Amniotic stem cell (primary cell): ENCODE results near the gene RHOH.
A peak's percentile ranks its signal among the peaks of the same experiment; 100 is the strongest.

Experiments
- DNase-seq: peaks from one replicate; lab custom pipeline; 2025; lab: John Stamatoyannopoulos, UW

The RHOH gene

GRCh38 chr4:40238008-40238699 lies 41.3 kb downstream of the RHOH start:
- DNase-seq: no peak

- DNase-seq: no peak
Observed at GRCh38 chr4:40238700-40239548, 42.1 kb downstream of the RHOH start.

DNA sequence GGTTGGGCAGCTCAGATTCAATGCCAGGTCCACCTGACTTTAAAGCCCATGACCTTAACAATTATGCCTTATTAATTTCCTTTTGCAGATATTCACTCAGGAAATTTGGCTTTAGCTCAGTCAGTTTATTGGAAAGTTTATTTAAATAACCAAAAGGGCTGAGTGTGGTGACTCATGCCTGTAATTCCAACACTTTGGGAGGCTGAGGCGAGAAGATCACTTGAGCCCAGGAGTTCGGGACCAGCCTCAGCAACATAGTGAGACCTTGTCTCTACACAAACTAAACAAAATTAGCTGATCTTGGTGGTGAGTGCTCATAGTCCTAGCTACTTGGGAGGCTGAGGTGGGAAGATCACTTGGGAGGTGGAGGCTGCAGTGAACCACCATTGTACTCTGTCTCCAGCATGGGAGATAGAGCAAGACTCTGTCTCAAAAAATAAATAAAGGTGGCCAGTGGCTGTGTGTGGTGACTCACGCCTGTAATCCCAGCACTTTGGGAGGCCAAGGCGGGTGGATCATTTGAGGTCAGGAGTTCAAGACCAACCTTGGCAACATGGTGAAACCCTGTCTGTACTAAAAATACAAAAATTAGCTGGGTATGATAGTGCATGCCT lies 43.3 kb downstream of the RHOH start:
- no peak for DNase-seq

- no peak for DNase-seq
Observed at GRCh38 chr4:40241026-40241425, 44.2 kb downstream of the RHOH start.

- no peak for DNase-seq
Observed at GRCh38 chr4:40241941-40242340, 45.1 kb downstream of the RHOH start.

DNA sequence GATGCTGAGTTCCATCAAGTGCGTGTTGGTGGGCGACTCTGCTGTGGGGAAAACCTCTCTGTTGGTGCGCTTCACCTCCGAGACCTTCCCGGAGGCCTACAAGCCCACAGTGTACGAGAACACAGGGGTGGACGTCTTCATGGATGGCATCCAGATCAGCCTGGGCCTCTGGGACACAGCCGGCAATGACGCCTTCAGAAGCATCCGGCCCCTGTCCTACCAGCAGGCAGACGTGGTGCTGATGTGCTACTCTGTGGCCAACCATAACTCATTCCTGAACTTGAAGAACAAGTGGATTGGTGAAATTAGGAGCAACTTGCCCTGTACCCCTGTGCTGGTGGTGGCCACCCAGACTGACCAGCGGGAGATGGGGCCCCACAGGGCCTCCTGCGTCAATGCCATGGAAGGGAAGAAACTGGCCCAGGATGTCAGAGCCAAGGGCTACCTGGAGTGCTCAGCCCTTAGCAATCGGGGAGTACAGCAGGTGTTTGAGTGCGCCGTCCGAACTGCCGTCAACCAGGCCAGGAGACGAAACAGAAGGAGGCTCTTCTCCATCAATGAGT lies 46.6 kb downstream of the RHOH start:
- no peak for DNase-seq

DNA sequence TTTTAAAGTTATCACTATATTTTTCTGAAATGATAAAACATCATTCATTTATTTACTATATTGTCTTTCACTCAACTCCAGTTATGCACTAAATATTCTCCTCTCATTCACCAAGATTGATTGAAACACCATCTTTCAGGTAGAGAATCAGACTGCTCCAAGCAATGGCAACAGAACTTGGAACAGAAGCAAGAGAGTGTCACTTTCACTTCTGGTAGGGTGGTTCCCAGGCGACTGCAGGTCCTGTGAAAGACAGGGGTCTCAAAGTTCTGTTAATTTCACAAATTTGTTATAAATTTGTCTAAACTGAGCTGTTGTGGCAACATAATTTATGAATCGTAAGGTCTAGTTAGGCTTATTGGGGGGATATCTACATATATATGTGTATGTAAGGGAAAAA lies 47.8 kb downstream of the RHOH start:
- no peak for DNase-seq

DNA sequence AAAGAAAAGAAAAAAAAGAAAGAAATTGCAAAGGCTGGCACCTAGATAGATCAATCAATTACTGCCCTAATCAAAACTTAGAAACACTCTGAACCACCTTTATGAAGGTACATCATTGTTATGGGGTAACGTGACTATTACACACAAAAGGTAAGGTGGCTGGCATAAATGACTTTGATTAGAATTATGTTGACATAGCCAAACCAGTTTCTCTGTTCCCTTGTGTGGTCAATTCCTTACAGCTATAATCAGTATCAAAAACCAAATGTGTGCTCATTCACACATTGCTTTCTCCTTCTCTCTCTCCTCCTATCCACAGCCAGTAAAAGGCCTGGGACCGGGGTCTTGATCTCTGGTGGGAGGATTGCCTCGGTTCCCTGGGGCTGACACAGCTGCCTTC lies 48.7 kb downstream of the RHOH start:
- no peak for DNase-seq

DNA sequence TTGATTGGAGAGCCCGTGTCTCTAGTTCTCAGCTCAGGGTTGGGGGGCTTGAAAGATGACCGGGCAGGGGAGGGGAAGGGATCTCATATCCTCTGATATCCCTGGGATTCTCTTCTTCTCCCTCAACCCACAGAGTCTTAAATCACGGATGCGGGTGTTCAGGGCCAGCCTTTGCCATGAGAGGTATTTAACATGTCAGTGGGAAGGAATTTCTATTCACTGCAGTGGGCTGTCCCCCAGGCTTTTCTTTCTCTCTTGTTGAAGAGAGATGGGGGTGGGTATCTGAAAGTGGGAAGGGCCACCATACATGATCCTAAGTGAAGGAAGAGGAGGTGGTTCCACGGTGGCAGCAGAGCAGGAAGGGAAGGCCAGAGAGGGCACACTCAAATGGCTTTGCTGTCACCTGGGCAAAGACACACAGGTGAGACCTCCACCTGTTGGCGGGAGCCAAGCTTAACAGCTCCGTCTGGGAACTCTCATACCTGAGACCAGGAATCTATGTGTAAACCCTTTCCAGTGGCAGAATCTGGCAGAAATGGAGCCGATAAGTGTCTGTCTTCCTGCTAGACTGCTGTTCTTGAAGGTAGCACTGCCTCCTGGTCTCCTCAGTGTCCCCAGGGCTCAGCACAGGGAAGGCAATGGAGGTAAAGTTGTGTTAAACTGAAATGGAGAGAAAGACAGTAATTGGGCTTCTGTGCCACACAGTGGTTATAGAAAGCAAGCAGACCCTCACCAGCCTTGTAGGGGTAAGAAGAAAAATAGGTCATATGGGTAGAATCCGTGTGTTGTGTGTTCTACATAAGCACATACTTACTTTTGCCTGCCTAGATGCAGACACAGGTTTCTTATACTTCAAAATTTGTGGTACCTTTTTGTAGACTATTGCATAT lies 49.4 kb downstream of the RHOH start:
- DNase-seq: no peak

- DNase-seq: no peak
Observed at GRCh38 chr4:40246938-40247337, 50.1 kb downstream of the RHOH start.

- DNase-seq: no peak
Observed at GRCh38 chr4:40247350-40247749, 50.5 kb downstream of the RHOH start.

DNA sequence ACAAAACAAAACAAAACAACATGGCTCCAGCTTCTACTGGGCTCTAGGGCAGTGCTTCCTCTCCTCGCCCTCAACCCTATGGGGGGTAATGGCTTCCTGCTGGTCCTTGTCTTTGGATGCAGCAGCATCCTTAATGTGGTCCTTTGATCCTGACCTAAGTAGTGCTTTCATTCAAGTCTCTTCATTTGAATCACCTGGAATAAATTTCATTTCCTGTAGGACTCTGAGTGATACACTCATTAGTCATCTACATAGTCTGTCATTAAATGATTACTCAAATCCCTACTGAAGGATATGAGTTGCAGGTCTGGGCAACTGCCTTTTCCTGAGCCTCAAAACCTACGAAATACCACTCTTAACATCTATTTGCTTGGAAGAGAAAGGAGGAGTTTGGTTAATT lies 54.5 kb downstream of the RHOH start:
- no peak for DNase-seq

DNA sequence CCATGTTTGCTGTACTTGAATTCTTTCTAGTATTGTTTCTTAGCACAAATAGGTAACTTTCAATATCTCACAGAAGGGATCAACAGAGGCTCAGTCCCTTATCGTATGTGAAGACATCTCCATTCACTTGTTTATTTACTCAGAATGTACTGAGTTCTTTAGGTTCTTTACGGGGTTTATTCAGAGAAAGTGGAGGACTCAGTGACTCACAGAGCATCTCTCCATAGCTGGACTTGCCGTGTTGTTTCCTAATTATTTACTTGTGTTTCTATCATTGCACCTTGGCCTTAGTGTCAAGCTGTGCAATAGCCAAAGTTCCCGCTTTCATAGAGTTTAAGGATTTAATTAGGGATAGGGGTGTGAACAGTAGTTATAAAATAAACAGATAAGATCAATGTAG lies 57.1 kb downstream of the RHOH start:
- no peak for DNase-seq

DNA sequence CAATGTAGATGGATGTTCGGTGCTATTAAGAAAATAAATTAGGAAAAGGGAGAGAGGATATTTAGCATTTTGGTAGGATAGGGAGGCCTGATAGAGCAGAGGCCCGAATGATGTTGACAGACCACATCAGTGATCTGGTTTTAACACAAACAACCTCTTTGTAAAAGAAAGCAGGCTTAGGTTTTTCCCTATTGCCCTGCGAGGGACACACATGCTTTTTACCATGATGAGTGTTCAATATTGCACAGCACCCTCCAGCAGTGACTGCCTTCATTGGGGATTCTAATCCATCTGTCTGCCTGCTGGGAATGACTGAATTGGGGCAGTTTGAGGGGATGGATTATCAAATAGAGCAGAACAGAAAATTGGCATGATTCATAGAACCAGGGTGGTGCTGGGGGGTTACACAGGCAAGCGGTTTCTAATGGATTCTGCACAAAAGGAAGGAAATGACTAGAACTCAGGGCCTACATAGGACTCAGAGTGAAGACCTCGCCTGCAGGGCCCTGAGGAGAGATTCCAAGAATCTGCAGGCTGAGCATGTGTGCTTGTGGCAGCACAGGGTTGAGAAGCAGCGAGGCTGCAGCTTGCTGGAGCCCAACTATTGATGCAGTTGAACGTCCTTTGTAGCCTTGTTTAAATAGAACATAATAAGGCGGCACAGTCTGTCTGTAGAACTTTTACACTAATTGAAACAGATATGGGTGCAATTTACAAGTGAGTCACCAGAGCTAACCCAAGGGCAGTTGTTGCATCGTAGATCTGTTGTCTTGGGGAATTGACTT lies 58.0 kb downstream of the RHOH start:
- DNase-seq: peak; percentile 14

GRCh38 chr4:40255393-40256281 lies 58.8 kb downstream of the RHOH start:
- peak; percentile 92 for DNase-seq

- DNase-seq: no peak
Observed at GRCh38 chr4:40256329-40256728, 59.5 kb downstream of the RHOH start.

GRCh38 chr4:40256817-40257216 lies 60.0 kb downstream of the RHOH start:
- DNase-seq: no peak

DNA sequence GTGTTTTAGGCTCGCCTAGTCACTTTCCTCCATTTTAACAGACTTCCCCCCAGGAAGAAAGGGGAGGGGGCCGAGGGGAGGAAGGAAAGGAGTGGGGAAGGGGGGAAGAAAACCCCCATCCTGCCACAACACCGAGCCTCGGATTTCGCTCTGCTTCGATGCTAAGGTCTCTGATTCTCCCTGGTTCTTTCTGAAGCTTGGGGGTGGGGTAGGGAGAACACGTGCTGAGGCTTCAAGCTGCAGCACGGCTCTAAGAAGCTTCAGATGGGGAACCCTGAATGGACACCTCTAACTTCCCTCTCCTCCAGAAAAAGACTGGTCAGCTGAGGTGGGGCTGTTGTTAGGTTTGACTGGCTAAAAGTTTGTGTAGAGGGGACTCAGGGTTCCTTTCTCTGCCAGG lies 61.8 kb downstream of the RHOH start:
- DNase-seq: no peak

- DNase-seq: no peak
Observed at GRCh38 chr4:40261231-40262076, 64.6 kb downstream of the RHOH start.
